GDM1 (cell line): ENCODE results near the gene IRF8.
"Not testable (repeated sequence)": the region's sequence is repeated elsewhere in the genome, so short reads cannot be mapped to it uniquely, and the experiment has no call there.

Source experiments
- DNase-seq: peaks from one replicate; lab custom pipeline; 2025; lab: John Stamatoyannopoulos, UW

IRF8 gene, protein sequence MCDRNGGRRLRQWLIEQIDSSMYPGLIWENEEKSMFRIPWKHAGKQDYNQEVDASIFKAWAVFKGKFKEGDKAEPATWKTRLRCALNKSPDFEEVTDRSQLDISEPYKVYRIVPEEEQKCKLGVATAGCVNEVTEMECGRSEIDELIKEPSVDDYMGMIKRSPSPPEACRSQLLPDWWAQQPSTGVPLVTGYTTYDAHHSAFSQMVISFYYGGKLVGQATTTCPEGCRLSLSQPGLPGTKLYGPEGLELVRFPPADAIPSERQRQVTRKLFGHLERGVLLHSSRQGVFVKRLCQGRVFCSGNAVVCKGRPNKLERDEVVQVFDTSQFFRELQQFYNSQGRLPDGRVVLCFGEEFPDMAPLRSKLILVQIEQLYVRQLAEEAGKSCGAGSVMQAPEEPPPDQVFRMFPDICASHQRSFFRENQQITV

DNA sequence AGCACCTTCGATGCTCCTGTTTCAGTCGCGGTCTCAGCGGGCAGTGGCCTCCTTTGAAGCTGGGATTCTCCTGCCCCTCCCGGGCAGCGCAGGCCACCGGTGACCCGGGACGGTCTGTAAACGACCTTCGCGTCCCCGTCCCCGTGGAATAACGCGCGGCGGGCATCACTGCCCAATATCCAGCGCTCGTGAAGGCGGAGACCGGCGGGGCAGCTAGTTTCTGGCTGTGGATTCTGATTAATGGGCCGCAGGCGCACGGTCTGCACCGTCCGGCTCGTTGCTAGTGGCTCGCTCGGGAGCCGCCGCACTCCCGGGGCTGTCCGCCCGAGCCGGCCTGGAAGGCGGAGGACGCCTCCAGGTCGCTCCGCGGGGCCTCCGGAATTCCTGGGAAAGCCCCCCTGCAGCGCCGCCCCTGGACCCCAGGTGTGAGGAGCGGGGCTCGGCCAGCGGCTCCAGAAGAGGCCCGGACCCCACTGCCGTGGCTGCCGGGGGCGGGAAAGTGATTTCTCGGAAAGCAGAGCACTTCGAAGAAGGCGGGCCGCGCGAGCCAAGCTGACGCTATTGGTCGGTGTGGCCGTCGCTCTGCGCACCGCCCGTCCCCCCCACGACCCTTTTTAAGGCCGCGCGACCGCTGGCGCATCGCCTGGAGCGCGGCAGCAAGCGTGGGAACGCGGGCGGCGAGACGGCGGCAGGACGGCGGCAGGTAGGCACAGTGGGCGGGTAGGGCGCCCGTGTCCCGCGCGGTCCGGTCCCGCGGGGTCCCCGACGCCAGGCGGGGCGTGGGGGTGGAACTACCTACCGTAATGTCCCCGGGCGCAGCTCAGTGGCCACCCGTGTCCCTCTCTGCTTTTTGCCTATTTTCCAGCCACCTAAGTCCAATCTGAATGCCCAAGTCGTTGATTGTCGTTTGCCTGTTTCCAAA is at the start of gene IRF8:
Gene IRF8, plus strand, starts transcription at position 642 of the 922 bp plus-strand sequence. CDS start 3,854 bp downstream, outside the sequence.
- DNase-seq = no peak

DNA sequence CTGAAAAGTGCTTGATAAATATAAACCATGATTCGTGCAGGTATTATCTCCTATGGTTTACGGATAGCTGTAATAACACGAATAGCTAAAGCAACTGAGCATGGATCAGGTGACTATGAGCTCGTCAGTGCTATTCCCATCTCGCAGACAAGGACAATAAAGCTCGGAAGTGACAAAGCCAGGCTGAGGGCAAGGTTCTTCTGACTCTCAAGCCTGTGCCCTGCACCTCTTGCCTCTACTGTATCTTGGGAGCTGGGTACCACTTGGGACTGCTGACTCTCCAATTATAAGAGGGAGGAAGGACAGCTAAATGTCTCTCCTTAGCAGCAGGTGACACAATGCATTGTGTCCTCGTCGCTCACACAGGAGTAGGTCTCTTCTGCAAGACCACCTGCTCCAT is 49.6 kb upstream of the IRF8 start:
- no peak for DNase-seq

DNA sequence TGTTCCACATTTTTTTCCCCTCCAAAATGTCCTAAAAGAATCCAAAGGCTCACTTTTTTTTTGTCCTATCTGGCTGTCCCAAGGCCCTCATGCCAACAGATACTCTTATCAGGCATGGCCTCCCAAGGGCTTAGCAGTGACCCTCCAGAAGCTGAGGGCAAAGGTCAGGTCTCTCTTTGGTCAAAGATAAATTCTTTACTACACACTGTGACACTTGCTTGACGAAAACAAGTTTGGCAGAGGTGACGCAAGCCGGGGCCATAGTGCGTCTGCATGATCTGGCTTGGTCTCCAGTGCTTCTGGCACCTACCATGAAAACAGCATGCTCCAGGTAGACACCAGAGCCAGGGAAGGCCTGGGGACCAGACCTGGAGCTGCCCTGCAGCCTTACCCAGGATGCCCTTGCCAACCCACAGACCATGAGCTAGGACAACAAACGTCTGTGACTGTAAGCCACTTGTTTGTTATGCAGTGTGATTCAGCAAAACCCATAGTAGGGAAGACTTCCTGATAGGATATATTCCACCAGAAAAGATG is 48.5 kb upstream of the IRF8 start:
- no peak for DNase-seq

DNA sequence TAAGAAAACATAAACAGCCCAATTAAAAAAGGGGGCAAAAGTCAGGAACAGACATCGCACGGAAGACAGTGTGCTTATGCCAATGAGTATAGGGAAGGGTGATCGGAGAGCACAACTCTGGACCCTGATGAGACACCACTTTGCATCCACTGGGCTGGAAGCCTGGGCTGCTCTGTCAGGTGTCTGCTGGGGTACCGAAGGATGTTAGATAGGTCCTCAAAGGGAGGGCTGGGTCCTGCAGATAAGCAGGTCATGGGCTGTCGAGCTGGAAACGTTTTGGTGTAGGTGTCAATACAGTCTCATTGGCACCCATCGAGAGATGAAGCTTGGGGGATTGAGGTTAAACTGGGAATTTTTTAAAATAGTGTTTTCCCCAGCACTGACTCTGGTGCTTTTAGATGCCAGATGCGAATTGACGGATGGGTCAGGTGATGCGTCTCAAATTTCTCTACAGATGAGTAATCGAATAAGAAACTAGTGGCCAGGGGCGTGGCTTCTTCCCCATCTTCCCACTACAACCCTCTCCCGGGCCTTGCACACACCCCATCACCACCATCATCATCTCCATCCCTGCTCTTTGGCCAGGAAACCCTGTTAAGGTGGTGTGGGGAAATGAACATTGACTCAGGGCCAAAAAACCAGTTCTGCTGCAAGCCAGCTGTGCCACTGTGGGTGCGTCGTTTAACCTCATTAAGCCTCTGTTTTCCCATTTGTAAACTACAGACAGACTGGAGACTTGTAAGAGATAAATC is 47.8 kb upstream of the IRF8 start:
- DNase-seq = no peak

DNA sequence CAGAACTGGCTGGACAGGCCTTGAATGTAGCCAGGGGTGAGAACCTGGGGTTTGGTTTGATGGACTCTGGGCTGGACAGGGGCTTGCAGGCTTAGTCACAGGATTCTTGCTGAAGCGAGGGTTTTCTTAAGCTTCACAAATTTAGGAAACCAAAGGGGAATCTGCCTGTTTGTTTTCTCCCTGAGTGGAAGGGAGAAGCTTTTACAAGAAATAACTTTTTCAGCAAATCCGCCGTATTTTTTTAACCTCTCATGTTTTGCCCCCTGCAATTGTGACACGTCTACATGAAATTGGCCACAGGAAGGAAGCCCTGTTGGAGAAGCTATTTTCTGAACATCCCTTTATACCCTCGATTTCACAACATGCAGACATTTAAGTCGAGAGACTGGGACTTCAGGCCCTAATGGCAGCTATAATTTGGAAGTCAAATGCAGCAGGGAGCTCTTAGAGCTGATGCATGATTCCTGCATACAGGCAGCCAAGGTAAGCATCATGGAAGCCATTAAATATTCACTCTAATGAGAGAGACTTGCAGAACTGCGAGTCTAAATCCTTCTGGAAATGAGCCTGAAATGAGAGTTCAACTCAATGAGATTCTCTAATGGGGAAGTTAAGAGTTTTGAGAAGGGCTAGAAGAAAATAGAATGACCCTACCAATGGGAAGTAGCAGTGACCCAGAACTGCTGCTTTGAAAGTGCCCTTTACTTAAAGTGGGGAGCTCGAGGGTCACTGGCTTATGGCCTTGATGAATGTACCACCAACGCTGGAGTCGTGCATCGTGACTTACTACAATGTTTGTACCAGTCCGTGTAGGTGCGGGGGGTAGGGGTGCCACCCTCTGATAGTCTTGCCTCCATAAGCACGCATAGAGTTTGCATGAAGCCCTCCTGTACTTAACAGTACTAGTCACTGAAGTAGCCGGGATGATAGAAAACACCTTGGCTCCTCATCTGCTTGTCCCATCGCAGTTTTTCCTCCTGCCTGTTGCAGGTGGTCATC is 45.1 kb upstream of the IRF8 start:
- DNase-seq = no peak

DNA sequence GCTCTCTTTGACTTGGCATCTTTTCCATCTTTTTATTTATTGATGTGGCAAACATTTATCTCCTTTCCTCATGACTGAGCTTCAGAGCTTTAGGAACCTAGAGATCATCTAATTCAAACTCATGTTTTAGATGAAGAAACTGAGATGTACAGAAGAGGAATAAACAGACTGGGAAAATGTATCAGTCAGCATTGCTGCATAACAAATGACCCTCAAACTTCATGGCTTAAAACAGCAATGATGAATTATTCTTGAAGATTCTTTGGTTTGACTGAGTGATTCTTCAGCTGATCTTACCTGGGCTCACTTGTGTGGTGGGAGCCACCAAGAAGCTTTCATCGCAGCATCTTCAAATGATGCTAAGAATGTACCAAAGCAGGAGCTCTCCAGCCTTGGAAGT is 44.0 kb upstream of the IRF8 start:
- no peak for DNase-seq

DNA sequence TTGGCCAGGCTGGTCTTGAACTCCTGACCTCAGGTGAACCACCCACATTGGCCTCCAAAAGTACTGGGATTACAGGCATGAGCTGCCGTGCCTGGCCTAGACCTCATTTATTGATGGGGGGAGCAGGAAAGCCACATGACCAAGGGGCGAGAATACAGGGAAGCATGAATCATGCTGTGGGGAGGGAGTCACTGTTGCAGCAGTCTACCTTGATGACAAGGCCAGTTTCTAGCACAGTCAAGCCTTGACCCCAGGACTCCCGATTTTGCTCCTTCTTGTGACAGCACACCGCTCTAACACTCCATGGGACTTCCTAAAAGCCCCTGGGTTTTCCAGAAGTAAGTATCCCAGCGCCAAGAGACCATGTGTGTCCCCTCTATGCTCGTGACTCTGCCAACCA is 42.9 kb upstream of the IRF8 start:
- no peak for DNase-seq

DNA sequence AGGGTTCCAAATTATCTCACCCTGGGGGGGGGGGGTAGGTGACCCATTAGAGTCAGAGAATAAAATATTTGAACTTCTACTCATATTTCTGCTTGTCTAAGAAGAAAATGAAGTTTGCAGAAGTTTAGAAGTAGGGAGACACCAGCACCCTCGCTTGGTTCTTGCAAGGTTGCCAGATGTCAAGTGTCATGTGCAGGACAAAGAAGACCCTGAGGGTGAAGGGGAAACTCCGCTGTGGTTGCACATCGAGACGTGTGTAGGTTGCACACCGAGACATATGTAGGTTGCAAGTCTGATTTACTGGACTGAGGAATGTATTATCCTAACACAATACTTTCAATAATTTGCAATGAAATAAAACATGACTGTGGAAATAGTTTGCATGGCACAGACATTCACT is 42.4 kb upstream of the IRF8 start:
- no peak for DNase-seq

DNA sequence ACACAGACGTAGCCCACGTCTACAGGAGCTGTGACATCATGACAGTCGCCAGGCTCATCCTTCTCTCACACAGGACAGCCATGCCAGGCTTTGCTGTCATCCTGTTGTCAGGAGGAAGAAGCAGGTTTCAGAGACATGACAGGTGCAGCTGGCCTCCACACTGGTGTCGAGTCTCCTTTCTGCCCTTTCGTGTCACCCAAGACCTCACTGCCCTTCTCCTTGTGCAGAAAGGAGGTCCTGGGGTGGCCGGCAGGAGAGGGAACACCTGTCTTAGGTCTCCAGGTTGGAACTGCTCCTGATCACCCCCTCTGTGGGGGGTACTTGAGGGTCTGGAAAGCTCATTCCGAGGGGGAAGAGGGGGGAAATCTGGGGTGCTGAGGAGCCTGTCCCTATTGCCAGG is 41.6 kb upstream of the IRF8 start:
- DNase-seq = no peak

DNA sequence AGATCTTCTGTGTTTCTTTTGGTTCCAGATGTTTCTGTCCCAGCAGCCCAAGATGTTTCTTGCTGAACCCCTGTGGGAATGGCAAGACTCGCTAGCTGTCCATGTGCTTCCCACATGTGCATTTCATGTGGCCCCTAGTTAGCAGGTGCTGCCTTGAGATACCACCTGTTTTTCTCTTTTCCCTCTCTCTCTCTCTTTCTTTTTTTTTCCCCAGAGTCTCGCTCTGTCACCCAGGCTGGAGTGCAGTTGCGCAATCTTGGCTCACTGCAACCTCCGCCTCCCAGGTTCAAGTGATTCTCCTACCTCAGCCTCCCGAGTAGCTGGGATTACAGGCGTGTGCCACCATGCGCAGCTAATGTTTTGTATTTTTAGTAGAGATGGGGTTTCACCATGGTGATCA is 40.4 kb upstream of the IRF8 start:
- not testable (repeated sequence) for DNase-seq

DNA sequence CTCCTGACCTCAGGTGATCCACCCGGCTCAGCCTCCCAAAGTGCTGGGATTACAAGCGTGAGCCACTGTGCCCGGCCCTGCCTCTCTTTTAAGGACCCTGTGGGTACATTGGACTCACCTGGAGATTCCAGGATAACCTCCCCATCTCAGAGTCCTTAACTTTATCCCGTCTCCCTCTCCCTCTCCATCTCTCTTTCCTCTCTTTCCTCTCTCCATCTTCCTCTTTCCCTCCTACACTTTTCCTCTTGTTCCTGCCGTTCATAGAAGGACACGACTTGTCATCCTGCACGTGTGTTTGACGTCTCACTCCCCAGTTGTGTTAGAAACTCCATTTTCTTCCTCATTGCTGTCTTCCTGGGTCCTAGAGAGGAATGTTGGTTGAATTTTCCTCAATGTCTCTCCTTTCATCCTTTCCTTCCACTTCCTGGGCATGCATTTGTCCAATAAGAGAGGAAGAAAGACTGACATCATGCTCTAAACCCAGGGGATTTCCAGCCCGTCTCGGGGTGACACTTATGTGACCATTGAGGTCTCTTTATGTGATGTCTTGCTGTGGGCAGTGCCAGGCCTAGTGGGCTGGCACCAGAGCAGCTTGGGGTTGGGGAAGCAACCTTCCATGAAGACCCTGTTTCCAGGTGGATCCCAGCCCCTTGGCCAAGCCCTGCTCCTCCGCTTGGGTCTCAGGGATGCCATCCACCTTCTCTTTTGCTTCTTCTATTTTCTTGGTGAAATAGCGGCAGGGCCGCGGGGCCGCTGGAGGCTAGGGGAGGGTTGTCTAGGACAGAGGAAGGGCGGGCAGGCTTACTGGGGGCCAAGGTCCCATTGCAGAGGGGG is 39.8 kb upstream of the IRF8 start:
- no peak for DNase-seq

DNA sequence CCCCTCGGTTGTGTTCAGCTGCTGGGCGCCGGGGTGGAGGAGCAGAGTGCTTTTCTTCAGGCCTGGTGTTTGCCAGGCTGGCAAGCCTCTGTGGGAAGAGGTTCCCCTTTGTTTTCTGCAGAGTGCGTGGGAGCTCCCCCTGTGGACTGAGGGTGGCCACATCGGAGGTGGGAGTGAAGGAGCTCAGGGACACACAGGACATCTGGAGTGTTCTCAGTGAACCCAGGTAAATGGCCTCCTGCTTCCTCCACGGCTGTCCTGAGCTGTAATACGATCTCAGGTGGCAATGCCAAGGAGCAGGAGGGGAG is 39.2 kb upstream of the IRF8 start:
- no peak for DNase-seq

DNA sequence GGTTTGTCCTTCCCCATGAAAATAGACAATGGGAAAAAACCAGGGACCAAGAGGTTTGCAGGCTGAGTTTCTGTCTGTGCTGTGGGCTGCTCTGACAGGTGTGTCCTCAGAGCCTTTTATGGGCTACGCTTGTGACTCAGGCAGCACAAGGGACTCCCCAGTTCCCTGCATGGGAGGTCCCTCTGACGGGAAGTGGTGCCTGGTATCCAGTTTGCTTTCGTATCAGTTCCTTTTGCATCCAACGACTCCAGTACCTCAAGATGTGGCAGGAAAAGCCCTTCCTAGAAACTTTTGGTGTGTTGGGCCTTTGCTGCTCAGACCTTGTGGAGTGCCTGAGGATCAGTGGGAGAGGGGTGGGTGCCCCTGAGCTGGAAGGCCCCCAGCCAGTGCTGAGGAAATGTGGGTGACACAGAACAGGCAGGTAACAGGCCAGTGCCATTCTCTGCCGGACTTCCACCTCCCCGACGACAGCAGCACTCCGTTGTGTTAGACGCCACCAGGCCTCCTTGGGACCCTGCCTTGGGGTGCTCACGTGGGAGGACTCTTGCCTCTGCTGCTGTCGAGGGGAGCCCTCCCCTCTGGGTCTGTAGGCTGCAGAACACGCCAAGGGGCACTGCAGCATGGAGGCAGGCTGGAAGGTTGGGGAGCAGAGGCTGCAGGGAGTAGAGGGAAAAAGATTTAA is 38.4 kb upstream of the IRF8 start:
- no peak for DNase-seq

DNA sequence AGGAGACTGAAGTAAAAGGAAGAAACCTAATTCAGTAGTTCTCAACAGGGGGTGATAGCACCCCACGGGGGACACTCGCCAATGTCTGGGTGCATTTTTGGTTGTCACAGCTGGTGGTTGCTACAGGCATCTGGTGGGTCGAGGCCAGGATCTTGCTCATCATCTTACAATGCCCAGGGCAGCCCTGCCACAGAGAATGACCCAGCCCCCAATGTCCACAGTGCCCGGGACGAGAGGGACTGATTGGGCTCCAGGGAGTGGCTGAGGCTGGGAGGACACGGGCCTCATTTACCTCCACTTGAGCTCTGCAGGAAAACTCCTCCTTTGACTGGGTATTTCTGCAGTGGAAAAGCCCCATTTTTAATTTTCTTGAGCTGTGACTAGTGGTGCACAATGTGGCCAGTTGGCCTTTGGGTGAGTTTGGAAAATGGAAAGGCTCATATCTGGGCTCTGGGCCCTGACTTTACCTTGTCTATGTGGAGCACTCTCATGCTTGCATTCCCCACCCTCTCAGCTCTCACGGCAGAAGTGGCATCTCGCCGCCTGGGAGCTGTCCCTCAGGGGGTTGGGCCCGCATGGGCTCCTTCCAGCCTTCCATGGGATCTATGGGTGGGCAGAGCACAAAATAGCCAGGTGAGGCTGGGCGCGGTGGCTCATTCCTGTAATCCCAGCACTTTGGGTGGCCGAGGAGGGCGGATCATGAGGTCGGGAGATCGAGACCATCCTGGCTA is 37.7 kb upstream of the IRF8 start:
- DNase-seq = no peak

DNA sequence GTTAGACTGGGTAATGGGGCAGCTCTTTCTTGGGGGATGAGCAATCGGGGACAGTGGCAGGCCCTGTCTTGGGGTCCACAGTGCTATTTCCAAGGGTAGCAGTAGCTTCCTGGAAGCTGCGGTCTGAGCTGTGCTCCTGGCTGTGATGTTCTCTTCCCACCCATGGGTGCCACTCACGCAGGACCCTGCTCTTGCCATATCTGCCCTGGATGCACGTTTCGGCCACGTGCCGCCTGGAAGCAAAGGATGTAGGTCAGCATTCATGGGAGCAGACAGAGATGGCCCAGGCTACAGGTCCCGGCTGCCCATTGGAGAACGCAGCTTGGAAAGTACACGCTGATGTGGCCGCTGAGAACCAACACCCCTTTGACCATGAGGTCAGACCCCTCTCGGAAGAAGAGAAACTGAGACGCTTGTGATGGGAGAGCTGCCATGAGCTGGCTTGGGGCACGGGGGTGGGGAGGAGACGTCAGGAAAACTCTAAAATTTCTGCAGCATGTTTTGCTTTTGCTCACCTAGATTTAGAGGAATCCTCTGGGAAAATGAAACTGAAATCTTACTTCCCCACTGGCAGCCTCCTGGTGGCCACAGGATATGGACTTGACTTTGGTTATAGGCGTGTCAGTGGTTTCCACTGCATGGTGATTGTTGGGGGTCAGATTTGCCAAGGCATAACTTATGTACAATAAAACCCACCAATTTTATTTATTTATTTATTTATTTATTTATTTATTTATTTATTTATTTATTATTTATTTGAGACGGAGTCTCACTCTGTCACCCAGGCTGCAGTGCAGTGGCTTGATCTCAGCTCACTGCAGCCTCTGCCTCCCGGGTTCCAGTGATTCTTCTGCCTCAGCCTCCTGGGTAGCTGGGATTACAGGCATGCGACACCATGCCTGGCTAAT is 36.2 kb upstream of the IRF8 start:
- DNase-seq = no peak

DNA sequence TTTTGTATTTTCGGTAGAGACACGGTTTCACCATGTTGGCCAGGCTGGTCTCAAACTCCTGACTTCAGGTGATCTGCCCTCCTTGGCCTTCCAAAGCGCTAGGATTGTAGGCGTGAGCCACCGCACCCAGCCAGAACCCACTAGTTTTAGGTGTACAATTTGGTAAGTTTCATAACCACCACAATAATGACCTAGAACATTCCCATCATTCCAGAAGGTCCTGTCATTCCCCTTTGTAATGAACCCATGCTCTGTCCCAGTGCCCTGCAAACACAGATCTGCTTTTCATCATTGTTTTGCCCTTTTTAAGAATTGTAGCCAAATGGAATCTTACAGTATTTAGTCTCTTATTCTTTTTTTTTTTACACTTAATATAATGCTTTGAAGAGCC is 35.6 kb upstream of the IRF8 start:
- DNase-seq = no peak

DNA sequence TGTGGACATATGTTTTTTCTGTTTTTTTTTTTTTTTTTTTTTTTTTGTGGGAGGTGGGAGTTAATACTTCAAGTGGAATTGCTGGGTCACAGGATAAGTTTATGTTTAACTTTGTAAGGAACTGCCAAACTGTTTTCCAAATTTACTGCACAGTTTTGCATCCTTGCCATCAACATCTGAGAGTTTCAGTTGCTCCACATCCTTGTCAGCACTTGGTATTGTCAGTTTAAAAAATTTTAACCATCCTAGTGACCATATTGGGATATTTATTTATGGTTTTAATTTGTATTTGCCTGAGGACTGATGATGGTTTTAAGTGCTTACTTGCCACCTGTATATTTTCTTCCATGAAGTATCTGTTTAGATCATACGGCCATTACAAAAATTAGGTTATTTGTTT is 34.0 kb upstream of the IRF8 start:
- DNase-seq = no peak

DNA sequence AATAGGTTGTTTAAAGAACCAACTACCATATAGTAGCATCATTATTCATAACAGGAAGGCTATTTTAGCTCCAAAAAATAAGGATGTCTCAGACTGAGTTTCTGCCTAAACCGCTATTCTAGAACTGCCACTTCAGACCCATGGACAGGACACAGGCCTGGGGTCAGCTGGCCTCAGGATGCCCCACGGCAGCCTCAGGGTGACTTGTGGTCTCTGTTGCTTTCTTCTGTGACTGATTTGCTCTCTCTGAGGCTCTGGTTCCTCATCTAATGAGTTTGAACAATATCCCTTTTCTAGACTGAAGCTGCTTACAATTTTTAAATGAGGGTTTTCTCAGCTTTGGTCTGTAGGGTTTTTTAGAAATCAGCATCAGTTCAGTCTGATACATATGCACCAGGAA is 31.8 kb upstream of the IRF8 start:
- DNase-seq = no peak
